GM18861 (cell line): ENCODE measurements around the gene DNAJB6.

ENCODE experiments used
- ATAC-seq: cut with Tn5 transposase; IDR thresholded peaks from one replicate; pipeline ENCODE4 v1.9.1; 2021; ENCODE audit not compliant: unreplicated experiment

DNAJB6 gene

GRCh38 chr7:157425137-157425731, 88.4 kb downstream of the DNAJB6 start:
- no peak for ATAC-seq

- no peak for ATAC-seq
These were observed 89.0 kb downstream of the DNAJB6 start for GRCh38 chr7:157425761-157426160.

DNA sequence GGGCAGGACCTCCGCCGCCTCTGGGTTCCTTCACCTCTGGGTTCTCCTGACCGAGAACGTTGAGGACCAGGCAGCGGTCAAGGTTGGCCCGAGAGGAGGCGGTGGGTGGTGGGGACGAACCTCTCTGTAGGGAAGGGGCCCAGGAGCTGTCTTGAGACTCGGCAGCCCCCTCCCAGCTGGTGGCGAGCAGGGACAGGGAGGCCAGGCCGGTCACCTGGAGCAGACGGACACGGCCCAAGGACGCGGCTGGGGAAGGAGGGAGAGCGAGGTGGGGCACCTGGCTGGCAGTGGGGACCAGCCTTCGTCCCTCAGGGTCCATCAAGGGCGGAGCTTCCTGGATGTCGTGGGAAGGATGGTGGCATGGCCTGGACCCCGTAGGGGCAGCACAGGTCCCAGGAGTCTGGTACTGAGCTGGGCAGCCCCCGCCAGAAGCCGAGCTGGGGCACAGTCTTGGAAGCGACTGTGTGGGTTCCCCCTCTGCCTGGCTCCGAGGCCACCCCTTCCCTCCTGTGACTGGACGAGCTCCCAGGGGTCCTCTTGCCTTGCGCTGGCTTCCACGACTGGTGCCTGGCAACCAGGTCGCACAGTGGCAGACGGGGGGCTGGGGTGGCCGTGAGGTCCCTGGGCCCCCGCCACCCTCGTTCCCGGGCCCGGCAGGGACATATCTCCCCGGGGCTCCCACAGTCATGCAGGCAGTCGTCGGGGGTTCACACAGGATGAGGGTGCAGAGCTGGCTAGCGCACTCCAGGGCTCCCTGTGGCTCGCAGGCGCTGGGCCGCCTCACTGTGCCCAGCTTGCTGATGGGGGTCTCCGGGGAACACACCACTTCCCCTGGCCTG, 89.9 kb downstream of the DNAJB6 start:
- ATAC-seq, result no peak

DNA sequence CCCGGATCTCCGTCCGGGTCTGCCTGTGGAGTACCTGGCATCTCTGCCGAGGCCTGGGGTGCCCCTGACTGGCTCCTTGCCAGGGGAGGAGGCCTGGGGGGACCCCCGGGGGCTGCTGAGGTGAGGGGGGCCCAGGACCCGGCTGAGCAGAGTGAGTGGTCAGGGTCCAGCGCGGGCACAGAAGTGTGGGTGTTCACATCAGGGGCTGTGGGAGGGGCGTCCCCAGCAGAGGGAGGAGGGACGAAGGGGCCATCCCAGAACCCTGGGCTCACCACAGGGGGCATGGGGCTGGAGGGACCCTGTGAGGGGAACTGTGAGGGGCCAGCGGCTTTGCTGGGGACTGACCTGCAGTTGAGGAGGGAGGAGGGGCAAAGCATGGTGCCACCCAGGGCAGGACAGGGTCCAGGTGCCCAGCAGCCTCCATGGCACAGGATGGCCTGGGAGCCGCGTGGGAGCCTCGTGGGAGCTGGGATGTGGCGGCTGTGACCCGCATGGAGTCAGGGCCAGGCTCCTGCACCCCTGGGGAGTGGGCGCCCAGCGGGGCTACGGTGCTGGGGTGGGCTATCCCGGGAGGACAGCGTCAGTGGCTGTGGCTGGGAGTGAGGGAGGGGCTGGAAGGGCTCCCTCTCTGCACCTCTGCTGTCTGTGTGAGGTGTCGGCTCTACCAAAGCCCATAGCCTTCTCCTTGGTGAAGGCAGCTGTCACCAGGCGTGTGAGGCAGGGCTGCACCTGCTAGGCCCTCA, 91.2 kb downstream of the DNAJB6 start:
- no peak for ATAC-seq

DNA sequence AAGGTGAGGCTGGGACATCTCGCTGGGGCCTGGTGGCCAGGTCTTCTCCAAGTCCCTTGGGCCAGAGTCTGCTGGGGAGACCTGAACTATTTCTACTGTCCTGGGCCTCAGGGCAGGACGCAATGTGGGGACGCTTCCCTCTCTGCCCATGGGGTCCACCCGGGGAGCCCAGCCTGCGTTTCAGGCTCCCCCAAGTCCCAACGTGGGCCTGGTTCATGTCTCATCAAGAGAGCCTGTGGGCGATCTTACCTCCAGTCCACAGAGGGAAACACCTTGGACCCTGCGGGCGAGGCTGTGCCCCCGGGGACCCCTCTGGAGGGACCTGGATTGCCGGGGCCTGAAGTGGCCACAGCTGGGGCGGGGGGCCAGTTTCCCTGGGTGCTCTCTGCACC, 91.7 kb downstream of the DNAJB6 start:
- no peak for ATAC-seq

- no peak for ATAC-seq
These were observed 92.3 kb downstream of the DNAJB6 start for GRCh38 chr7:157429001-157429679.

- ATAC-seq, result no peak
These were observed 92.9 kb downstream of the DNAJB6 start for GRCh38 chr7:157429680-157430224.

- no peak for ATAC-seq
These were observed 93.9 kb downstream of the DNAJB6 start for GRCh38 chr7:157430721-157431120.

DNA sequence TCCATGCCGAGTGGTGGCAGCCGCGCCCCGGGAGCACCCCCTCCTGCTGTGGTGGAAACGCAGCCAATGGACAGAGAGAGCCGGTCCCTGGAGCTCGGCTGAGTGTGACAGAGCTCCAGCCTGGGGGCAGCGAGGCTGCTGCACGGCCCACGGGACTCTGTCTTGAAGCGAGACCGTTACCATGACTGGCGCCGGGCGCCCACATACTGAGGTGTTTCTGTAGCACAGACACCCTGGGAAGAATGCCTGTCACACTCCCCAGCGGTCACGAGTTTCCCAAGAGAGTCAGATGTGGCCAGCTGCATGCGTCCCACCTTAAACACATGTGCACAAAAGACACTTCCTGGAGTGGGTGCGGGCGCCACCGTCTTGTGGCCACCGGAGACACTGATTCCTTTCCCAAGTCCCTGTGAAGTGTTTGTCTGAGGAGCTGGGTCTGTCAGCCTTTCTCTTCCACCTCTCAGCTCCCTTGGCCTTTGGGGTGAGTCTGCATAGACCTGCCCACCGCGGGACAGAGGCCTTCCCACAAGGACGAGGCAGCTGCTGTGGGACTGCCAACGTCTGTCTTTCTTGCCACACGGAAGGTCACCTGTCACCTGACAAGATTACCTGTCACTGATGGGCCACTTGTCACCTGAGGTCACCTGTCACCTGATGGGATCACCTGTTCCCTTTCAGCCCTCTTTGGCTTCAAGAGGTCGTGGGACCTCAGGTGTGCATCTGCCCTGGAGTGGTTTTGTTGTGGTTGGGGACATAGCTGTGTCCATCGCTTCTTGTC, 94.6 kb downstream of the DNAJB6 start:
- ATAC-seq, result no peak

- ATAC-seq, result no peak
These were observed 95.2 kb downstream of the DNAJB6 start for GRCh38 chr7:157431951-157432540.

GRCh38 chr7:157432541-157432956, 95.7 kb downstream of the DNAJB6 start:
- no peak for ATAC-seq

DNA sequence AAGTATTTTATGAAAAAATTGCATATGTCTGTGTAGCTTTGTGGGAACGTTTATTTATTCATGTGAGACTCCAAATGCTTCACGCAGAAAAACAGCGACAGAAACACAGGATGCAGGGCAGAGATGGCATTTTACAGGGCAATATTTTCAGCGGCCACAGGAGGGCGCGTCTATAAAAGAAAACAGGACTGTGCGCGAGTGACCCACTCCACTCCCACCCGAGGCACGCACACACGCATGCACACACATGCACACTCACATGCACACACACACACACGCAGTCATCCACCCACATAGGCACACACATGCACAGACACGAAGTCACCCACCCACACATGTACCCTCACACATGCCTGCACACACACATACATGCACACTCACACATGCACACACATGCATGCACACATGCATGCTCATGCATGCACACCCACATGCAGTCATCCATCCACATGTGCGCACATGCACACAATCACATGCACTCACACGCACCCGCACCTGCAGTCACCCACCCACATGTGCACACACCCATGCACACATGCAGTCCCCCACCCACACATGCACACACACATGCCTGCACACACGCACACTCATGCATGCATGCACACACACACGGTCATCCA, 96.3 kb downstream of the DNAJB6 start:
- no peak for ATAC-seq

- ATAC-seq, result no peak
These were observed 96.8 kb downstream of the DNAJB6 start for GRCh38 chr7:157433628-157434027.

- no peak for ATAC-seq
These were observed 97.4 kb downstream of the DNAJB6 start for GRCh38 chr7:157434231-157434630.

GRCh38 chr7:157434701-157435100, 97.9 kb downstream of the DNAJB6 start:
- ATAC-seq, result no peak

DNA sequence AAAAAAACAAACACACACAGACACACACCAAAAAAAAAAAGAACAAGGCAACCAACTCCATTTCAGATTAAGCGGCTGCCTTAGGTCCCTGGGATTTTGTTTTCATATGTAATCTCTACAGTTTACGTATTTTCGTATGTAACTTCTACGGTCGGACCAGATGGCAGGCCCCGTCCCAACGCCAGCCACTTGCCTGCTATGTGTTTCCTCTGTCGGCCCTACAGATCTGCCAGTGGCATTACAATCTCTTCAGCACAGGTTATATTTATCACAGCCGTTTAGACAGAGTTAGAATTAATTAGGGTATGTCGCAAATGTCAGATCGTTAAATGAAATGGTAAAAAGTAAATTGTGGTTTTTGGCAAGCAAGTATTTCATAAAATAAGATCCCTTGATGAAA, 99.3 kb downstream of the DNAJB6 start:
- no peak for ATAC-seq

DNA sequence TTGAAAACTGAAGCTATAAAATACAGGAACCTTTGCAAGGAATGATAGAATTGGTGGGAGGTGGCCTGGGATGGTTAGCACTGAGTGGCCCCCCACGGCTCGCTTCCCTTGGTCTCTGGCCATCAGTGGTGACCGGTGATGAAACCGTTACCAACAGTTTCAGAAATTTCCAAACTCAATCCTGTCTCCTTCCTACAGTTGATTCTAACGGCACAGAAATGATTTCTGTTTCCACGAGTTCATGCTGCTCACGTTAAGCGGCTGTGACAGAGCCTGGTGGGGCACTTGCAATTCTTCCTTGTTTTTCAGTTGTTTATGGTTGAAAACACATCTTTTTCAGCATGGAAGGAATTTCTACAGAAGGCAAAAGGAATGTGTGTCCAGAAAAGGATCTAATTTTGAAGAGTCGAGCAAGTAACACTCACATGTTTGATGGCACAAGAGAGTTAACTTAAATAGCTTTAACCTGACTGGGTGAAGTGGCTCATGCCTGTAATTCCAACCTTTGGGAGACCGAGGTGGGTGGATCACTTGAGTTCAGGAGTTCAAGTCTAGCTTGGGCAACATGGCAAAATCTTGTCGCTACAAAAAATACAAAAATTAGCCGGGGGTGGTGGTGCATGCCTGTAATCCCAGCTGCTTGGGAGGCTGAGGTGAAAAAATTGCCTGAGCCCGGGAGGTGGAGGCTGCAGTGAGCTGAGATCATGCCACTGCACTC, 100.1 kb downstream of the DNAJB6 start:
- ATAC-seq, result no peak

DNA sequence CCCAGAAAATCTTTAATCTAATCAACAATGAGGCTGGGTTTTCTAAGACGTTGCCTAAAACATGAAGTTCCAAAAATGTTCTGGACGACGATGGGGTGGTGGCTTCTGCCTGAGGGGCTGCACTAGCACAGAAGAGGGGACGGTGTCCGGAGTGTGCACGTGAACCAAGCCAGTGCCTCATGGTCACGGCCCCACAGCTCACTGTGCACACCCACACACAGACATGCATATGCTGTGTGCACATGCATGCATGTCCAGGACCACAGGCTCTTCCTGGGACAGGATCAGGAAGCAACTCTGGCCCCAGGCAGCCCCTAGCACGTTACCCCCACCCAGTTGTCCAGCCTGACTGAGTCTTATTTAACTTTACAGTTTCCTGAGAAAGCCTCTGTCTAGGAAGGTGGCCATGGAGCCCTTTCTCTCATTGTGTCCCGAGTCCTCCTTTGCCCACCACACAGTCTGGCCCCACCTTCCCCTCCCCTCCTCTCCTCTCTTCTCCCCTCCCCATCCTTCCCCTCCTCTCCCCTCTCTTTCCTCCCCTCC, 100.8 kb downstream of the DNAJB6 start:
- ATAC-seq, result no peak
